GM23248 (cell line): ENCODE data around the gene ARHGAP33.

Source experiments
- EZH2 ChIP-seq: fragments of 200-600 bp; sonication (generic); IDR thresholded peaks from 2 replicates; pipeline ENCODE4 v1.6.1; 2018; ENCODE audit warnings: antibody characterized with exemption, mild to moderate bottlenecking; ENCODE audit not compliant: insufficient read depth, poor library complexity, severe bottlenecking
- EZH2phosphoT487 ChIP-seq: fragments of 200-600 bp; sonication (generic); IDR thresholded peaks from 2 replicates; pipeline ENCODE4 v1.6.1; 2018; ENCODE audit warnings: antibody characterized with exemption, moderate library complexity, mild to moderate bottlenecking, low read depth; ENCODE audit not compliant: insufficient read depth

- TF ChIP-seq EZH2: no peak
- TF ChIP-seq EZH2phosphoT487: no peak
Observed at GRCh38 chr19:35754370-35755130, 20.8 kb upstream of the ARHGAP33 start.
